SK-N-SH treated with all-trans-retinoic acid at 6 μM for 48 hours (cell line): Measurements from ENCODE around the gene PSTPIP2.

Experiments used
- CSDC2 ChIP-seq: fragments of 250-450 bp; sonication (Bioruptor Pico); IDR thresholded peaks from 2 replicates; pipeline ENCODE4 v1.5.0; 2020; ENCODE audit warnings: mild to moderate bottlenecking, moderate library complexity
- OSR1 ChIP-seq: fragments of 250-450 bp; sonication (Bioruptor Pico); IDR thresholded peaks from 2 replicates; pipeline ENCODE4 v1.8.0; 2022; ENCODE audit warnings: moderate library complexity, mild to moderate bottlenecking, inconsistent platforms
- ZFP30 ChIP-seq: fragments of 450-650 bp; formaldehyde crosslinking; IDR thresholded peaks from 2 replicates; pipeline ENCODE4 v1.5.0; 2022; ENCODE audit warnings: mild to moderate bottlenecking, moderate library complexity
- TF ChIP-seq, protein P1 (sequence below): fragments of 250-450 bp; sonication (Bioruptor Pico); IDR thresholded peaks from 2 replicates; pipeline ENCODE4 v1.8.0; 2020; ENCODE audit warnings: mild to moderate bottlenecking, moderate library complexity, borderline replicate concordance

- TF ChIP-seq, protein P1, sequence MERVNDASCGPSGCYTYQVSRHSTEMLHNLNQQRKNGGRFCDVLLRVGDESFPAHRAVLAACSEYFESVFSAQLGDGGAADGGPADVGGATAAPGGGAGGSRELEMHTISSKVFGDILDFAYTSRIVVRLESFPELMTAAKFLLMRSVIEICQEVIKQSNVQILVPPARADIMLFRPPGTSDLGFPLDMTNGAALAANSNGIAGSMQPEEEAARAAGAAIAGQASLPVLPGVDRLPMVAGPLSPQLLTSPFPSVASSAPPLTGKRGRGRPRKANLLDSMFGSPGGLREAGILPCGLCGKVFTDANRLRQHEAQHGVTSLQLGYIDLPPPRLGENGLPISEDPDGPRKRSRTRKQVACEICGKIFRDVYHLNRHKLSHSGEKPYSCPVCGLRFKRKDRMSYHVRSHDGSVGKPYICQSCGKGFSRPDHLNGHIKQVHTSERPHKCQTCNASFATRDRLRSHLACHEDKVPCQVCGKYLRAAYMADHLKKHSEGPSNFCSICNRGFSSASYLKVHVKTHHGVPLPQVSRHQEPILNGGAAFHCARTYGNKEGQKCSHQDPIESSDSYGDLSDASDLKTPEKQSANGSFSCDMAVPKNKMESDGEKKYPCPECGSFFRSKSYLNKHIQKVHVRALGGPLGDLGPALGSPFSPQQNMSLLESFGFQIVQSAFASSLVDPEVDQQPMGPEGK (CRISPR knock-in tag), result no peak
- no peak for TF ChIP-seq OSR1 (CRISPR knock-in tag)
- no peak for TF ChIP-seq CSDC2 (CRISPR knock-in tag)
- no peak for TF ChIP-seq ZFP30 (CRISPR knock-in tag)
These were observed 37.3 kb upstream of the PSTPIP2 start for GRCh38 chr18:46109386-46109785.
